Astrocyte (in vitro differentiated cells and primary cell): ENCODE measurements around the gene TPO. TPM values are rescaled to one million over a fixed set of nuclear protein-coding genes. Genes with fewer than 3 reads are reported as not detected.

Source experiments
- DNase-seq: peaks from one replicate; pipeline ENCODE4 v3.0.0-alpha.2; 2010; ENCODE audit warnings: low read depth
- FAIRE-seq: peaks from 2 replicates; lab custom pipeline; 2011; peaks lifted over from hg19 to GRCh38; lab: Jason Lieb, UNC
- H2AFZ ChIP-seq: 2 replicates; pipeline ENCODE4 v1.6.0; 2012; ENCODE audit warnings: low read depth, low read length, inconsistent platforms
- H3K27ac ChIP-seq: 2 replicates; pipeline ENCODE4 v1.5.1; 2011; ENCODE audit warnings: low read depth, low read length, inconsistent platforms
- H3K27me3 ChIP-seq: 2 replicates; pipeline ENCODE4 v1.6.0; 2011; ENCODE audit warnings: low read length, inconsistent platforms; ENCODE audit not compliant: insufficient read depth
- H3K36me3 ChIP-seq: 2 replicates; pipeline ENCODE4 v1.5.1; 2011; ENCODE audit warnings: low read length, inconsistent platforms; ENCODE audit not compliant: insufficient read depth
- H3K4me1 ChIP-seq: 2 replicates; pipeline ENCODE4 v1.5.1; 2011; ENCODE audit warnings: low read length, inconsistent platforms; ENCODE audit not compliant: insufficient read depth
- H3K4me2 ChIP-seq: 2 replicates; pipeline ENCODE4 v1.6.0; 2012; ENCODE audit warnings: low read length, inconsistent platforms
- H3K4me3 ChIP-seq: 2 replicates; pipeline ENCODE4 v1.5.1; 2011; ENCODE audit warnings: low read depth, mild to moderate bottlenecking, low read length, inconsistent platforms; ENCODE audit not compliant: insufficient read depth
- H3K79me2 ChIP-seq: 2 replicates; pipeline ENCODE4 v1.6.0; 2012; ENCODE audit warnings: mild to moderate bottlenecking, low read length, inconsistent platforms; ENCODE audit not compliant: insufficient read depth
- H3K9ac ChIP-seq: 2 replicates; pipeline ENCODE4 v1.6.0; 2012; ENCODE audit warnings: mild to moderate bottlenecking, low read length, inconsistent platforms
- H3K9me3 ChIP-seq: 2 replicates; pipeline ENCODE4 v1.5.1; 2012; ENCODE audit warnings: low read depth, mild to moderate bottlenecking, low read length, inconsistent platforms; ENCODE audit not compliant: insufficient read depth
- H4K20me1 ChIP-seq: 2 replicates; pipeline ENCODE4 v1.6.0; 2012; ENCODE audit warnings: low read length, inconsistent platforms; ENCODE audit not compliant: insufficient read depth
- H3K27ac Mint-ChIP-seq: one replicate; pipeline ENCODE4 v1.8.0; 2021; ENCODE audit warnings: mild to moderate bottlenecking, mixed read lengths; ENCODE audit not compliant: unreplicated experiment
- H3K27me3 Mint-ChIP-seq: one replicate; pipeline ENCODE4 v1.8.0; 2021; ENCODE audit warnings: low read depth, mixed read lengths; ENCODE audit not compliant: unreplicated experiment
- H3K36me3 Mint-ChIP-seq: one replicate; pipeline ENCODE4 v1.8.0; 2021; ENCODE audit warnings: low read depth, mixed read lengths; ENCODE audit not compliant: unreplicated experiment
- H3K4me1 Mint-ChIP-seq: one replicate; pipeline ENCODE4 v1.8.0; 2021; ENCODE audit warnings: low read depth, mixed read lengths; ENCODE audit not compliant: unreplicated experiment
- H3K4me3 Mint-ChIP-seq: one replicate; pipeline ENCODE4 v1.8.0; 2021; ENCODE audit warnings: mild to moderate bottlenecking, moderate library complexity, mixed read lengths; ENCODE audit not compliant: unreplicated experiment
- H3K9me3 Mint-ChIP-seq: one replicate; pipeline ENCODE4 v1.8.0; 2021; ENCODE audit warnings: mild to moderate bottlenecking, mixed read lengths; ENCODE audit not compliant: unreplicated experiment
- EZH2 ChIP-seq: IDR thresholded peaks from 2 replicates; pipeline ENCODE4 v1.6.1; 2012; ENCODE audit warnings: mild to moderate bottlenecking, low read length, inconsistent platforms; ENCODE audit not compliant: insufficient read depth
- total RNA-seq: library from RNA; stranded (reverse); gene quantifications from 2 replicates; pipeline ENCODE4 v1.2.1, GENCODE V29; 2021
- TF ChIP-seq, protein P1 (sequence below): IDR thresholded peaks from 2 replicates; pipeline ENCODE4 v1.5.1; 2011; ENCODE audit warnings: low read depth, mild to moderate bottlenecking, inconsistent platforms, low read length, moderate library complexity; ENCODE audit not compliant: insufficient read depth

TPO gene
- total RNA-seq, 1 donor from 2014 or later = not detected

DNA sequence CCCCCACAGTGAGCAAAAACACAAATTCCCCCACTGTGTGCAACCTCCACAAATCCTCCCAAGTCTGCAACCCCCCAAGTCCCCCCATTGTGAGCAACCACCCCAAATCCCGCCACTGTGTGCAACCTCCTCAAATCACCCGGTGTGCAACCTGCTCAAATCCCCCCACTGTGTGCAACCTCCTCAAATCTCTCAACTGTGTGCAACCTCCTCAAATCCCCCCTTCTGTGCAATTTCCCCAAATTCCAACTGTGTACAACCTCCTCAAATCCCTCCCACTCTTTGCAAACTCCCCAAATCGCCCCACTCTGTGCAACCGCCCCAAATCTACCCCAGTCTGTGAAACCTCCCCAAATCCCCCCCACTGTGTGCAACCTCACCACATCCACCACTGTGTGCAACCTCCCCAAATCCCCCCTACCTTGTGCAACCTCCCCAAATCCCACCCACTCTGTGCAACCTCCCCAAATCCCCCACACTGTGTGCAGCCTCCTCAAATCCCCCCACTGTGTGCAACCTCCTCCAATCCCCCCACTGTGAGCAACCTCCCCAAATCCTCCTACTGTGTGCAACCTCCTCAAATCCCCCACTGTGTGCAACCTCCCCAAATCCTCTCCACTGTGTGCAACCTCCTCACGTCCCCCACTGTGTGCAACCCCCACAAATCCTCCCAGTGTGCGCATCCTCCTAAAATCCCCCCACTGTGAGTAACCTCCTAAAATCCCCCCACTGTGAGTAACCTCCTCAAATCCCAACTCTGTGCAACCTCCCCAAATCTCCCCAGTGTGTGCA lies 115.2 kb downstream of the TPO start:
- Histone ChIP-seq H4K20me1 (no peaks in the 10 kb centered on the region), H3K9ac (no peak overlapping the region), H3K4me3 (no peak overlapping the region), H2AFZ (no peak overlapping the region), H3K27me3 (no peaks in the 10 kb centered on the region), H3K27ac (no peak overlapping the region), H3K4me1 (no peaks in the 10 kb centered on the region), H3K4me2 (no peak overlapping the region), H3K9me3 (no peaks in the 10 kb centered on the region), H3K36me3 (no peaks in the 10 kb centered on the region), H3K79me2 (no peaks in the 10 kb centered on the region)
- no peak overlapping the region for H3K27ac Mint-ChIP-seq
- no peak for DNase-seq
- no peak overlapping the region for H3K4me3 Mint-ChIP-seq
- no peaks in the 10 kb centered on the region for H3K36me3 Mint-ChIP-seq
- FAIRE-seq = no peak
- TF ChIP-seq, protein P1, sequence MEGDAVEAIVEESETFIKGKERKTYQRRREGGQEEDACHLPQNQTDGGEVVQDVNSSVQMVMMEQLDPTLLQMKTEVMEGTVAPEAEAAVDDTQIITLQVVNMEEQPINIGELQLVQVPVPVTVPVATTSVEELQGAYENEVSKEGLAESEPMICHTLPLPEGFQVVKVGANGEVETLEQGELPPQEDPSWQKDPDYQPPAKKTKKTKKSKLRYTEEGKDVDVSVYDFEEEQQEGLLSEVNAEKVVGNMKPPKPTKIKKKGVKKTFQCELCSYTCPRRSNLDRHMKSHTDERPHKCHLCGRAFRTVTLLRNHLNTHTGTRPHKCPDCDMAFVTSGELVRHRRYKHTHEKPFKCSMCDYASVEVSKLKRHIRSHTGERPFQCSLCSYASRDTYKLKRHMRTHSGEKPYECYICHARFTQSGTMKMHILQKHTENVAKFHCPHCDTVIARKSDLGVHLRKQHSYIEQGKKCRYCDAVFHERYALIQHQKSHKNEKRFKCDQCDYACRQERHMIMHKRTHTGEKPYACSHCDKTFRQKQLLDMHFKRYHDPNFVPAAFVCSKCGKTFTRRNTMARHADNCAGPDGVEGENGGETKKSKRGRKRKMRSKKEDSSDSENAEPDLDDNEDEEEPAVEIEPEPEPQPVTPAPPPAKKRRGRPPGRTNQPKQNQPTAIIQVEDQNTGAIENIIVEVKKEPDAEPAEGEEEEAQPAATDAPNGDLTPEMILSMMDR = no peak
- no peak for TF ChIP-seq EZH2
- no peaks in the 10 kb centered on the region for H3K9me3 Mint-ChIP-seq
- no peaks in the 10 kb centered on the region for H3K4me1 Mint-ChIP-seq
- no peaks in the 10 kb centered on the region for H3K27me3 Mint-ChIP-seq

DNA sequence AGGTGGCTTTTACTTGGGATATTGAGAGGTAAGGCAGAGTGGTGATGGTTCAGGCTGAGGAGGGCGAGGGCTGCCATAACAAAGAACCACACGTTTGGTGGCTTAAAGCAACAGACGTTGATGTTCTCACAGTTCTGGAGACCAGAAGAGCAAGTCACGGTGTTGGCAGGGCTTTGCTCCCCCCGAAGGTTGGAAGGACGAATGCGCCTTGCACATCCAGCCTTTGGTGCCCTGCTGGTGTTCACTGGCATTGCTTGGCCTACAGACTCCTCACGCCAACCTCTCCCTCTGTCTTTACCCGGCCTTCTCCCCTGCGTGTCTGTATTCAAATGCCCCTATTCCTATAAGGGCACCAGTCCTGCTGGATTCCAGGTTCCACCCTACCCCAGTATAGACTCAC lies 125.4 kb downstream of the TPO start:
- no peak overlapping the region for H3K4me3 Mint-ChIP-seq
- Histone ChIP-seq H2AFZ (peak overlapping the region; percentile 24), H3K36me3 (no peaks in the 10 kb centered on the region), H3K4me2 (no peak overlapping the region), H3K79me2 (no peaks in the 10 kb centered on the region), H3K27ac (no peak overlapping the region), H3K27me3 (no peaks in the 10 kb centered on the region), H3K9ac (no peak overlapping the region), H3K4me1 (no peaks in the 10 kb centered on the region), H3K4me3 (no peak overlapping the region), H3K9me3 (no peaks in the 10 kb centered on the region), H4K20me1 (no peaks in the 10 kb centered on the region)
- TF ChIP-seq EZH2 = no peak
- TF ChIP-seq, protein P1 = peak; percentile 57
- H3K4me1 Mint-ChIP-seq = no peaks in the 10 kb centered on the region
- H3K27ac Mint-ChIP-seq = peak overlapping the region; percentile 28
- H3K36me3 Mint-ChIP-seq = no peaks in the 10 kb centered on the region
- FAIRE-seq (no peak), DNase-seq (no peak)
- no peaks in the 10 kb centered on the region for H3K9me3 Mint-ChIP-seq
- peaks cover 20% of the 10 kb centered on the region for H3K27me3 Mint-ChIP-seq

GRCh38 chr2:1539441-1539840 lies 126.2 kb downstream of the TPO start:
- FAIRE-seq (no peak), DNase-seq (no peak)
- no peak overlapping the region for H3K27ac Mint-ChIP-seq
- H3K9me3 Mint-ChIP-seq = no peaks in the 10 kb centered on the region
- Histone ChIP-seq H3K36me3 (no peaks in the 10 kb centered on the region), H2AFZ (no peak overlapping the region), H3K79me2 (no peaks in the 10 kb centered on the region), H3K9ac (no peak overlapping the region), H4K20me1 (no peaks in the 10 kb centered on the region), H3K9me3 (no peaks in the 10 kb centered on the region), H3K4me2 (no peak overlapping the region), H3K27me3 (no peaks in the 10 kb centered on the region), H3K4me1 (peaks cover 1% of the 10 kb centered on the region), H3K27ac (no peak overlapping the region), H3K4me3 (no peak overlapping the region)
- H3K4me1 Mint-ChIP-seq = no peaks in the 10 kb centered on the region
- H3K36me3 Mint-ChIP-seq = no peaks in the 10 kb centered on the region
- H3K27me3 Mint-ChIP-seq = peaks cover 17% of the 10 kb centered on the region
- TF ChIP-seq, protein P1 = no peak
- TF ChIP-seq EZH2 = no peak
- H3K4me3 Mint-ChIP-seq = no peak overlapping the region
